Stimulated activated CD4-positive, alpha-beta T cell treated with anti-CD3 and anti-CD28 coated beads, Interleukin-2, amount 100 ng/mL, for 4 hours (primary cell): ENCODE results near the gene SPEF2.
A peak's percentile ranks its signal among the peaks of the same experiment; 100 is the strongest.
"Not testable (repeated sequence)": the region's sequence is repeated elsewhere in the genome, so short reads cannot be mapped to it uniquely, and the experiment has no call there.

Source experiments
- DNase-seq: peaks from one replicate; pipeline ENCODE4 v3.0.0-alpha.2; 2020; ENCODE audit warnings: low read depth

SPEF2 gene

GRCh38 chr5:35854248-35854647 is 236.6 kb downstream of the SPEF2 start:
- peak; percentile 73 for DNase-seq

DNA sequence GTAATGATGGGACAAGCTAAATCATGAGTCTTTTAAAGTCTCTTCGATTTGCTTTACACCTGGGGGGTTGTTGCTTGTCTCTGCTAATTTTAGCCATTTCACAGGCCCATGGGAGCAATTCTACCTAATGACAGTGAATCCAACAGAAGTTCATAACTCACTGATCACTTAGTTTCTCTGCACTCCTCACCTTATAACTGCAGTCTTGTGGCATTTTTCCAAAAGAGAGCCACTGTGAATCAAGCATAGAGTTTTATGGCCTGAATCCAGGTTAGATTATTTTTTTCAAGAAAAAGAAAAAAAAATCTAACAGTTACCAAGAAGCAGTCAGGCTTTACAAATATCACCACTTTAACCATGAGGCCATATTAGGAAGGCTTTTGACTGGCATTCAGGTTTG is 237.5 kb downstream of the SPEF2 start:
- DNase-seq = no peak

- DNase-seq = not testable (repeated sequence)
These were observed 238.6 kb downstream of the SPEF2 start for GRCh38 chr5:35856186-35856764.

GRCh38 chr5:35856765-35857351 is 239.2 kb downstream of the SPEF2 start, which contains the start of gene IL7R:
Gene IL7R (plus strand): TSS chr5:35856891. CDS start chr5:35856978, 87 bp downstream.
- no peak for DNase-seq

DNA sequence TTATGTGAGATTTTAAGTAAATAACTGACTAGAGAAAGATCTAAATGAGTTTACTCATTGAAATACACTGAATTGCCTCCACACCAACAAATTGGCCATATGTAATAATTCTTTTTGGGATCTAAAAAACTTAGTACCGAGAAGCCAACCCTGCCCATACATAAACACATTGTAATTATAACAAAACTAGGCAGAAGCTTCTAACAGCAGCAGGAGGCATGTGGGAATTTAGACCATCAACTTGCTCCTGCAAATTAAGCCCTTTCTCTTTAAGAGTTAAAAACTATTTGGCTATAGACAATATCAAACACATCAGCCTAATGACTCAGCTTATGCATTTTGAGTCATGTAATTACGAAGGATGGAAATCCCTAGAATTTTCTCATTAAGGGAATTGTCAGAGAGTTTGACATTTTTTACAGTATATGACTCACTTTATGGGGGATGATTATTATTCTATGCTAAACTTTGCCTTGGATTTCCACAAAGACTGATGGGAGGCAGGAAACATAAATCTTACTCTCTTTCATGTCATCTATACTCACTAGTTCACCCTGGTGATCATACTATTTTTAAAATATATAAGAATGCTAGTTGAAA is 240.0 kb downstream of the SPEF2 start:
- no peak for DNase-seq

DNA sequence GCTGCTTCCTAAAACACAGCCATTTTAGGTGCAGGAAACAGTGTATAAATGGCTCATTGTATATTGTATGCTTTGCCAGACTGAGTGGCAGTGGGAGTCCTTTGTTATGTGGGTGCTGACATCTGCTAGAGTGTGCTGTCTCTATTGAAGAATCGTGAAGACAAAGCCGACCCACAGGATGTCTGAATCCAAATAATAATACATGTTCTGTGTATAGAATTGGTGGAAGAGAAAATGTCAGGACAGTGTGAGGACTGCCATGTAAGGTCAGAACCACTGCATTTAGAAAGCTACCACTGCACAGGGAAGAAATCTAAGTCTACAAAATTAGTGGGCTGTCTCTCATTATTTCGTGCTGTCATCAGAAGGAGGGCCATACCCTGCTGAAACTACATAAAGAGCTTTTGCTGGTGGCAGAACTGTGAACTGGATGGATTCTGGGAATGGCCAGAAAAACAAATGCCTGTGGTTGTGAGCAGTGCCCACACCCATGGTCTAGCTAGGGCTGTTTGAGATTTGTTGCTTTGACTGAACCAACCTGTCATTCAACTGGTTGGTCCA is 241.5 kb downstream of the SPEF2 start:
- no peak for DNase-seq

GRCh38 chr5:35860686-35861085 is 243.0 kb downstream of the SPEF2 start:
- DNase-seq = no peak

GRCh38 chr5:35861718-35862117 is 244.1 kb downstream of the SPEF2 start:
- no peak for DNase-seq

DNA sequence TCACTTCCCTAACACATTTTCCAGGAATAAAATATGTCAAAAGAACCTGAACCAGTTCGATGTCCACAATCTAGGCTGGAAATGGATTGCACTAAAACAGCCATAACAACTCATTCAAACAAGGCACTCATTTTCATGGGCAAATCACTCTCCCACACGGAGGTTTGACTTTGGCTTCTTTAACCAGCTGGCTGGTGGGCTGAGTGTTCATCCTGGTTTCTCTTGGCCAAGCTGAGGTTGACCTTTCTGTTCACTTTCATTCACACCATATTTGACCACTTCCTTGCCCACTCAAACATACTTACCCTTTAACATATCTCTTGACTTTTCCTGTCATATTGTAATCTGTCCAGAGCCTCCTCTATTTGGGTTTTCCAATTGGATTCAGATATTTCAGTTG is 244.5 kb downstream of the SPEF2 start:
- DNase-seq = no peak

DNA sequence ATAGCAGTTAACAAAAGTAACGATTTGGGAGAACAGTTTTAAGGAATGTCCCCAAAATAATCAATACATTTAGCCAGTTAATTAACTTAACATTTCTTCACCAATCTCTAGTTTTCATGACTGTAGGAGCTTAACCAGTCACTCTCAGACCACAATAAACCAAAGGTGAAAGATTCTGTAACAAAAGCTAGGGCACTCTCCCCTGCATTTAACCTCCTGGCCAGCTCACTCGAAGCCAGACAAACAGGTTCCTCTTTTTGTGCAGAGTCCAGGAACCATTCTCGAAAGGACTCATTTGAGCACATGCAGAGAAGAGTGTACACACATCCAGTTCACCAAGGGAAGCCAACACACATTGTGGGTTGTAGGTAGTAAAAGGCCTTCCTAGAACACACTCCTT is 245.5 kb downstream of the SPEF2 start:
- no peak for DNase-seq
